ENCODE measurements around the gene ZNF469. TPM values are rescaled to one million over a fixed set of nuclear protein-coding genes. Genes with fewer than 3 reads are reported as not detected.

The ZNF469 gene
- total and polyA plus RNA-seq, 8 donors: 1.4 to 5.5 (median 2.6) TPM

DNA sequence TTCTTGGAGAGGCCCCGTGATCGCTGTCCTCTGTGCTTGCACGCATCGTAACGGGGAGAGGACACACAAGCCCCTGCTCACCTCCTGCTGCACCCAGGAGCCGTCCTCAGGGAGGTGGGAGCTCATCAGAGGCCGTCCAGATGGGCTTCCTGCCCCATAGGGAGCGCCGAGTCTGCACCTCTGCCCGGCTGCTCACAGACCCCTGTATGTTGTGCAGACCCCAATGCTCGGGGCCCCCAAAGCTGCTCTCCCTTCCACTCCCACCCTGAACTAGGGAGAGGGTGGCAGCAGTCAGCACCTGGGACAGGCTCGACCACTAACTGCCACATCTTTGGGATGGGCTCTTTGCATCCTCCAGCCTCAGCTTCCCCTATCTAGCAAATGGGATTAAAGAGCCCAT is 4.4 kb upstream of the ZNF469 start:
- TF ChIP-seq, protein P1, sequence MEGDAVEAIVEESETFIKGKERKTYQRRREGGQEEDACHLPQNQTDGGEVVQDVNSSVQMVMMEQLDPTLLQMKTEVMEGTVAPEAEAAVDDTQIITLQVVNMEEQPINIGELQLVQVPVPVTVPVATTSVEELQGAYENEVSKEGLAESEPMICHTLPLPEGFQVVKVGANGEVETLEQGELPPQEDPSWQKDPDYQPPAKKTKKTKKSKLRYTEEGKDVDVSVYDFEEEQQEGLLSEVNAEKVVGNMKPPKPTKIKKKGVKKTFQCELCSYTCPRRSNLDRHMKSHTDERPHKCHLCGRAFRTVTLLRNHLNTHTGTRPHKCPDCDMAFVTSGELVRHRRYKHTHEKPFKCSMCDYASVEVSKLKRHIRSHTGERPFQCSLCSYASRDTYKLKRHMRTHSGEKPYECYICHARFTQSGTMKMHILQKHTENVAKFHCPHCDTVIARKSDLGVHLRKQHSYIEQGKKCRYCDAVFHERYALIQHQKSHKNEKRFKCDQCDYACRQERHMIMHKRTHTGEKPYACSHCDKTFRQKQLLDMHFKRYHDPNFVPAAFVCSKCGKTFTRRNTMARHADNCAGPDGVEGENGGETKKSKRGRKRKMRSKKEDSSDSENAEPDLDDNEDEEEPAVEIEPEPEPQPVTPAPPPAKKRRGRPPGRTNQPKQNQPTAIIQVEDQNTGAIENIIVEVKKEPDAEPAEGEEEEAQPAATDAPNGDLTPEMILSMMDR (IDR thresholded peaks at IDR 0.05): no peak
- intact Hi-C loops (cut with DNase I): no loop called here
- Histone ChIP-seq H3K4me1 (no peaks in the 10 kb centered on the region), H3K27ac (no peak overlapping the region), H3K27me3 (peaks cover 0 to 57% of the 10 kb centered on the region in 2 donors), H3K4me3 (no peak overlapping the region), H3K36me3 (no peaks in the 10 kb centered on the region), H3K9me3 (no peaks in the 10 kb centered on the region)
- peak in 2 of 4 donors; percentile 28 to 49 for DNase-seq
- no peak for ATAC-seq

DNA sequence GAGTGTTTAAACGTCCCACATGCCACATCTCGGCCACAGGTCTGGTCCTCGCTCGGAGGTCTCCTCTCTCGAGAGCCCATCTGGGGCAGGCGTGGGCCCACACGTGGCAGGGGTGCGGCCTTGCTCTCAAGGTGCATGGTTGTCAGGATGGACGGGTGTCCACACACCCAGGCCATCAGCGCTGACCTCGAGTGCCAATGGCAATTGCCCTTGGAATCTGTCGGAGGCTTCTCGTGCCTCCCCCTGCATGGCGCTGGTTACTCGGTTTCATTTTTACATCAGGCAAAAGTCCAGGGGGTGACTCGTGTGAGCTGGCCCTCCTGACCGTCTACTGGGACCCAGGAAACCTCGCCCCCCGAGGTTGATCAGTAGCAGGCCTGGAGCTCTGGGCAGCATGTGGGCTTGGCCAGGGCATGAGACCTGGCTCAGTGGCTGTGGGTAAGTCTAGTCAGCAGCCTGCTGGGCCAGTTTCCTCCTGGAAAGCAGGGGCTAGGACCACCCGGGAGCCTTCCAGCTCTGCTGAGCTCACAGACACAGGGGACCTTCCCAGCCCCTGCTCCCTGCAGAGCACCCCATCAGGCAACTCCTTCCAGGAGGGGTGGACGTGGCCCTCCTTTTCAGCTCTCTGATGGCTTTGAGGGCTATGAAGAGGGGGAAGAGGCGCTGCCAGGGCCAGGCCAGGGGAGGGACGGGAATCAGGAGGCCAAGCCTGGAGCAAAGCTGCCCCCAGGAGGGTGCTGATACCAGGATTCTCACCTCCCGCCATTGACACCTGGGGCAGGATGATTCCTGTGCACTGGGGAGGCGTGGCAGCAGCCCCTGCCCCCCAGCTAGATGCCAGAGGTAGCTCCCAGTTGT is 3.7 kb upstream of the ZNF469 start:
- no peak overlapping the region for H3K4me3 ChIP-seq
- intact Hi-C loops (cut with DNase I): no loop called here
- H3K27ac ChIP-seq: no peak overlapping the region
- H3K36me3 ChIP-seq: no peaks in the 10 kb centered on the region
- peaks cover 6 to 64% of the 10 kb centered on the region in 2 donors for H3K27me3 ChIP-seq
- DNase-seq (peak in 2 of 4 donors; percentile 29 to 75), ATAC-seq (no peak)
- H3K4me1 ChIP-seq: peaks cover 0 to 6% of the 10 kb centered on the region in 2 donors
- no peaks in the 10 kb centered on the region for H3K9me3 ChIP-seq
- TF ChIP-seq, protein P1 (IDR thresholded peaks at IDR 0.05): no peak

DNA sequence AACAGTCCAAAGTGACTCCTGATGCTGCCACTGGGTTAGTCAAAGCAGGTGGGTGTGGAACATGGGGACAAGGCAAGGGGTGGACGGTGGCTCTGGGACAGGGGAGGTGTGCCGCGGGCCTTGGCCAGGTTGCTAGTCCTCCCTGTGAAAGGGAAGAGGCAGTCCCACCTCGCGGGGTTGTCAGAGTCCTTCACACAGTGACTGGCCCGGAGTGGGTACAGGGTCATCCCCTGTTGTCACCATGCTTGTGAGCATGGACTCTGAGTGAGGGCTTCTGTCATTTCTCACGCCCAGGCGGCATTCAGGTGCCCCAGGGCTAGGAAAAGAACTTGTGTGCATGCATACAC is 3.1 kb upstream of the ZNF469 start:
- DNase-seq: peak in 2 of 4 donors; percentile 20 to 63
- intact Hi-C loops (cut with DNase I): no loop called here
- TF ChIP-seq, protein P1 (IDR thresholded peaks at IDR 0.05): no peak

DNA sequence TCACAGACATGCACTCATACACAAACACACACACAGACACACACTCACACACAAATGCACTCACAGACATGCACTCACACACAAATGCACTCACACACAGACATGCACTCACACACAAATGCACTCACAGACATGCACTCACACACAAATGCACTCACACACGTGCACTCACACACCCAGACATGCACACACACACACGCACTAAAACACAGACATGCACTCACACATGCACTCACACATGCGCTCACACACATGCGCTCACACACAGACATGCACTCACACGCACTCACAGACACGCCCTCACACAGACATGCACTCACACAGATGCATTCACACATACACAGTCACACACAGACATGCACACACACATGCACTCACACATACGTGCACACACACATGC is 2.7 kb upstream of the ZNF469 start:
- Histone ChIP-seq H3K4me3 (no peak overlapping the region), H3K9me3 (no peaks in the 10 kb centered on the region), H3K27ac (no peak overlapping the region), H3K36me3 (no peaks in the 10 kb centered on the region), H3K27me3 (peaks cover 14 to 69% of the 10 kb centered on the region in 2 donors), H3K4me1 (peaks cover 0 to 10% of the 10 kb centered on the region in 2 donors)
- intact Hi-C loops (cut with DNase I): no loop called here
- TF ChIP-seq, protein P1 (IDR thresholded peaks at IDR 0.05): no peak
- ATAC-seq (no peak), DNase-seq (peak in 1 of 4 donors; percentile 21)

More for the DNA sequence above, 3.1 kb upstream of the ZNF469 start:
- Histone ChIP-seq H3K4me1 (peaks cover 0 to 10% of the 10 kb centered on the region in 2 donors), H3K9me3 (no peaks in the 10 kb centered on the region), H3K36me3 (no peaks in the 10 kb centered on the region), H3K27me3 (peaks cover 12 to 69% of the 10 kb centered on the region in 2 donors), H3K4me3 (no peak overlapping the region), H3K27ac (no peak overlapping the region)
- no peak for ATAC-seq

DNA sequence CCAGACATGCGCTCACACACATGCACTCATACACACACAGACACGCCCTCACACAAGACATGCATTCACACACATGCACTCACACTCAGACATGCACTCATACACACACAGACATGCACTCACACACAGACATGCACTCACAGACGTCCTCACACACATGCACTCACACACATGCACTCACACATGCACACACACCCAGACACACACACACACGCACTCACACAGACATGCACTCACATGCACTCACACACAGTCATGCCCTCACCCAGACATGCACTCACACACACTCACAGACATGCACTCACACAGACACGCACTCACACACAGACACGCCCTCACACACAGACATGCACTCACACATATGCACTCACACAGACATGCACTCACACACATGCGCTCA is 2.1 kb upstream of the ZNF469 start:
- H3K36me3 ChIP-seq: no peaks in the 10 kb centered on the region
- intact Hi-C loops (cut with DNase I): no loop called here

More for the DNA sequence above, 2.1 kb upstream of the ZNF469 start:
- Histone ChIP-seq H3K9me3 (no peaks in the 10 kb centered on the region), H3K4me1 (peaks cover 0 to 10% of the 10 kb centered on the region in 2 donors), H3K27me3 (peaks cover 14 to 74% of the 10 kb centered on the region in 2 donors), H3K27ac (no peak overlapping the region), H3K4me3 (no peak overlapping the region)
- ATAC-seq (no peak), DNase-seq (peak in 1 of 4 donors; percentile 14)
- TF ChIP-seq, protein P1 (IDR thresholded peaks at IDR 0.05): no peak

Measured in left lung (tissue), 10 donors.